SKM-1 (cell line): ENCODE results near the gene USP47.

Experiments
- DNase-seq: peaks from one replicate; lab custom pipeline; 2025; ENCODE audit not compliant: unreplicated experiment; lab: John Stamatoyannopoulos, UW

The USP47 gene

GRCh38 chr11:11937433-11937832 lies 95.7 kb downstream of the USP47 start:
- no peak for DNase-seq

GRCh38 chr11:11937957-11938356 lies 96.2 kb downstream of the USP47 start:
- DNase-seq = no peak

- no peak for DNase-seq
Observed at GRCh38 chr11:11940551-11940950, 98.8 kb downstream of the USP47 start.

GRCh38 chr11:11942668-11943067 lies 100.9 kb downstream of the USP47 start:
- no peak for DNase-seq

GRCh38 chr11:11944444-11944843 lies 102.7 kb downstream of the USP47 start:
- DNase-seq = no peak

- no peak for DNase-seq
Observed at GRCh38 chr11:11946180-11946579, 104.4 kb downstream of the USP47 start.

GRCh38 chr11:11946878-11947277 lies 105.1 kb downstream of the USP47 start:
- DNase-seq = no peak

- no peak for DNase-seq
Observed at GRCh38 chr11:11947825-11948224, 106.1 kb downstream of the USP47 start.

- no peak for DNase-seq
Observed at GRCh38 chr11:11948242-11948947, 106.6 kb downstream of the USP47 start.

GRCh38 chr11:11949482-11949881 lies 107.7 kb downstream of the USP47 start:
- DNase-seq = no peak

- DNase-seq = no peak
Observed at GRCh38 chr11:11952036-11952435, 110.3 kb downstream of the USP47 start.

- DNase-seq = no peak
Observed at GRCh38 chr11:11956006-11956405, 114.2 kb downstream of the USP47 start.

- DNase-seq = no peak
Observed at GRCh38 chr11:11958403-11959231, 116.8 kb downstream of the USP47 start.

GRCh38 chr11:11959601-11960000 lies 117.8 kb downstream of the USP47 start:
- no peak for DNase-seq

GRCh38 chr11:11960687-11961086 lies 118.9 kb downstream of the USP47 start:
- no peak for DNase-seq

- no peak for DNase-seq
Observed at GRCh38 chr11:11961399-11962028, 119.7 kb downstream of the USP47 start.

- no peak for DNase-seq
Observed at GRCh38 chr11:11963067-11963466, 121.3 kb downstream of the USP47 start.

GRCh38 chr11:11963842-11964773 lies 122.3 kb downstream of the USP47 start:
- DNase-seq = no peak

GRCh38 chr11:11964774-11965150 lies 123.0 kb downstream of the USP47 start:
- no peak for DNase-seq

GRCh38 chr11:11965192-11965591 lies 123.4 kb downstream of the USP47 start:
- DNase-seq = no peak
